HG02642 (cell line): ENCODE results near the gene PREP.
"Not testable (repeated sequence)": the region's sequence is repeated elsewhere in the genome, so short reads cannot be mapped to it uniquely, and the experiment has no call there.

Experiments used
- ATAC-seq: cut with Tn5 transposase; IDR thresholded peaks from one replicate; pipeline ENCODE4 v1.9.1; 2021; ENCODE audit warnings: mild to moderate bottlenecking; ENCODE audit not compliant: unreplicated experiment, poor library complexity

PREP gene

GRCh38 chr6:105276374-105276773 lies 126.5 kb downstream of the PREP start:
- no peak for ATAC-seq

GRCh38 chr6:105275542-105275941 lies 127.3 kb downstream of the PREP start:
- no peak for ATAC-seq

DNA sequence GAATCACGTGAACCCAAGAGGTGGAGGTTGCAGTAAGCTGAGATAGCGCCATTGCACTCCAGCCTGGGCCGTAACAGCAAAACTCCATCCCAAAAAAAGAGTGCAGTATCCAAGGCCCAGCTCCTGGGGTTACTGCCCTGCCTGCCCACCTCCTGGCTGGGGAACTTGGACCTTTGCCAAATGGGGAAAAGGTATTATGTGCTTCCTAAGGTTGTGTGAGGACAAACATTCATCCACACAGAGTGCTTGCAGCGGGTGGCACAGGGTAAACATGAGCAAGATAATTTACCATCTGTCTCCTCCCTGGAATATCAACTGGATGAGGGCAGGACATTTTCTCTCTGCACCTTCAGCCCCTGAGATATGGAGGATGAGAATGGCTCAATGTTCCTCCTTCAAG lies 128.2 kb downstream of the PREP start:
- ATAC-seq: no peak

DNA sequence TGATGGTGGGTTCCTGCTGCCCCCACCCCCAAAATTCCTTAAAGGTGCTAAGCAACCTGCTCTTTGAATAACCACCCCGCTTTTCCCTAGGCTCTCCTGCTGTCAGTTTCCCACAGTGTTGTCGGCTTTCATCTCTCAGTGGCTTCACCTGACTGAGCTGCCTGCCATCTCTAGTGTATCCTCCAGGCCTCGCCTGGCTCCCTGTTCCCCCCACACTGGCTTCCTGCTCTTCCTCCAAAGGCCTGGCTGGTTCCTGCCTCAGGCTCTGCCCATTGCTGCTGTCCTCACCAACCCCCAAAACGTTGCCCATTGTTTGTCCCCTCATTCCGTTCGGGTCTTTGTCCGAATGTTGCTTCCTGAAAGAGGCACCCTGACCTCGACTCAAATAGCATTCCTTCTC lies 129.3 kb downstream of the PREP start:
- ATAC-seq: no peak

DNA sequence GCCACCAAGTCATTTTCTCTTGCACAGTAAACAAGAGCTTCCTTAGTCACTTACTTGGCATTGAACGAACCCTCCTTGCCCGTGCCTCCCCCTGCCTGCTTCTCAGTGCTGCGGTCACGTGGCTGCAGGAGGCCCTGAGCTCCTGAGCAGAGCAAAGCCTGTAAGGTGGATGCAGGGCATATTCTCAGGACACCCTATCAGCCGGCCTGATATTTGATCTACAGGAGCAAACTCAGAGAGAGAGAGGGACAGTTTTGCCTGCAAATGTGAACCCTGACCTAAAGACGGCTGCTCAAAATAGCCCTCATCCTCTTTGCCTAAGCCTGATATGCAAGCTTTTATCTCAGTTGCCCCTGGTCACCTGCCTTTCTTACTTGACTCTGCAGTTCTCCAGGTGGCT lies 130.1 kb downstream of the PREP start:
- ATAC-seq: no peak

DNA sequence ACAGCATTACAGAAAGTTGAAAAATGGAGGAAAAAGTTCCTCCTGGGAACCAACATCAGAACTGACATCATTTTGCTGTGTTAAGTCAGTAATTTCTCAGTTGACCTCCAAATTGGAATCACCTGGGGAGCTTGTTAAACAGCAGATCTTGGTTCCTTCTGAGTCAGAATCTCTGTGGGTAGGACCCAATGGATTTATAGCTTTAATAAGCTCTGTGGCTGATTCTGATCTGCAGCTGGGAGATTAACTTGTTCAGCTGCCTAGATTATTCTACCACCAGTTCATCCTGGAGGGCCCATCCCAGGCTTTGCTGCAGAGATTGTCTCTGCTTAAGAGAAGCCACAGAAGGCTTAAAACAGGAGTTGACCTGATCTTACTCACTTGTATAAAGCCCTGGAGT lies 132.4 kb downstream of the PREP start:
- ATAC-seq: no peak

- no peak for ATAC-seq
Observed at GRCh38 chr6:105269390-105269789, 133.5 kb downstream of the PREP start.

DNA sequence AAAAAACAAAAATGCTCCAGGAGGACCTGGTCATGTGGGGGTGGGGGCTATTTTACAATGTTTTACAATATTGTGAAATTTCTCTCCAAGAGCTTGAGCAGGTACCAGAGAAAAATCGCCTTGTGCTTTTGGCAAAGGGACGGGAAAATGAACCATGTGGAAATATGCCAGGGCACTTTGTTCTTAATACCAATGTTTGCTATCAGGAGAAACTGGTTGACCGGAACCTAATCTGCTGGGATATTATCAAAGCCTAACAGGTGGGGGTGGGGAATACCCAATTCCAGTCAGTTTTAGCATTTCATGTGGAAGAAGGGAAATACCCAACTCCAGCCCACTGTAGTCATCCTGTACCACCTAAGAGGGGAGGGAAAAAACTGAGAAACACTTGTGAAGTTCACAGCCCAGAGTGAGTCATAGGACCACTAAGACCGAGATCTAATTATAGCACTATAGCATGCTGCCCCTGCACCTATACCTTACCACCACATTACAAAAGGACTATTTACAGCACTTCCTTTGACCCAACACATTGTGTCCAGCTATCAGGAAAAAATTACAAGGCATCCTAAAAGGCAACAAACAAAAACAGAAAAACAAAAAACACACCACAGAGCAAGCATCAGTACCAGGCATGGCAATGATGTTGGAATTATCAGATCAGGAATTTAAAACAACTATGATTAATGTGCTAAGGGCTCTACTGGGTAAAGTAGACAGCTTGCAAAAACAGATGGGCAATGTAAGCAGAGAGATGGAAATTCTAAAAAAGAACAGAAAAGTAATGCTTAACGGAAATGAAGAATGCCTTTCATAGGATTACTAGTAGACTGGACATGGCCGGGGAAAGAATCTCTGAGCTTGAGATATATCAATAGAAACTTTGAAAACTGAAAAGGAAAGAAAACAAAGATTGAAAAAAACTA lies 138.9 kb downstream of the PREP start:
- ATAC-seq: peak; percentile 53

- no peak for ATAC-seq
Observed at GRCh38 chr6:105259913-105260889, 142.7 kb downstream of the PREP start.

DNA sequence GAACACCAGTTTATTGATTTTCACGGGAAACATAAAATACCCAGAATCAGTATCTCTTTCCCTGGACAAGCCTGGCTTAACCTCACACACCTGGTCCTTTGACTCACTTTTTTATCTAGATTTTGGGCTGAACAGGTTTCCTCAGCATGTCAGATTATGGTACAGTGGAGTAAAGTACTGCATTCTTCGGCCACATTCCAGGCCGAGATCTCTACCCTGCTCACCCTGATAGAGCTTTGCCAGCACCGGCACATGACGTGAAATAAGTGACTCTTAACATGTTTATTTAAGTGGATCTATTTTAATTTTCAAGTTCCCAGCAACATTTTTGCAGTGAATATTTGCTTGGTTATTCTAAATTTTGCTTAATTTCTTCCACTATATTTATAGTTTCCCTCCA lies 144.1 kb downstream of the PREP start:
- no peak for ATAC-seq

DNA sequence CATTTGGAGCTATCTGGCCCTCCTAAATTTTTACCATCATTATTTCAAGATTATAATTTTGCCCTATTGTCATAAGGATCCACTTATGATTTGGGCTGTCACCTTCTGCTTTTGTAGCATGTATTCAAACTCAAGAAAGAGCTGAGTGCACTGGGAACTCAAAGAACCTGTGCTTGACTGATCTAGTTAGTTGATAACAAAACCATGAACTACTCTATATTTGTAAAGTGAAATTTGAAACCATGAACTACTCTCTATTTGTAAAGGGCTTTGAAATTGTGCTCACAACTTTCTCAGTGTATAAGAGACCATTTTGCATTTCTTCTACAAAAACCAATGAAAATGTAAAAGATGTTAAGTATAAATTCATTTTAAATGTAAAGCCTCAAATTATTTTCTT lies 145.5 kb downstream of the PREP start:
- ATAC-seq: no peak

- ATAC-seq: no peak
Observed at GRCh38 chr6:105256619-105257018, 146.3 kb downstream of the PREP start.

DNA sequence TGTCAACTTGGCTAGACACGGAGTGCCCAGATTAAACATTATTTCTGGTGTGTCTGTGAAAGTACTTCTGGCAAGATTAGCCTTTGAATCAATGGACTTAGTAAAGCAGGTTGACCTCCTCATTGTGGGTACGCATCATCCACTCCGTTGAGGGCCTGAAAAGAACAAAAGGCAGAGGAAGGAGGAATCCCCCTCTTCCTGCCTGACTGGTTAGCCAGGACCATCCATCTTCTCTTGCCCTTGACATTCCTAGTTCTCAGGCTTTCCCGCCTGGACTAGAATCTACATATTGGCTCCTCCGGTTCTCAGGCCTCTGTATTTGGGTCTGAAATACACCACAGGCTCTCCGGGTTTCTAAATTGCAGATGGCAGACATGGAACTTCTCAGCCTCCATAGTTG lies 149.1 kb downstream of the PREP start:
- ATAC-seq: no peak

- ATAC-seq: no peak
Observed at GRCh38 chr6:105251689-105252088, 151.2 kb downstream of the PREP start.

- no peak for ATAC-seq
Observed at GRCh38 chr6:105250533-105250932, 152.3 kb downstream of the PREP start.

GRCh38 chr6:105243487-105243886 lies 159.4 kb downstream of the PREP start:
- no peak for ATAC-seq

DNA sequence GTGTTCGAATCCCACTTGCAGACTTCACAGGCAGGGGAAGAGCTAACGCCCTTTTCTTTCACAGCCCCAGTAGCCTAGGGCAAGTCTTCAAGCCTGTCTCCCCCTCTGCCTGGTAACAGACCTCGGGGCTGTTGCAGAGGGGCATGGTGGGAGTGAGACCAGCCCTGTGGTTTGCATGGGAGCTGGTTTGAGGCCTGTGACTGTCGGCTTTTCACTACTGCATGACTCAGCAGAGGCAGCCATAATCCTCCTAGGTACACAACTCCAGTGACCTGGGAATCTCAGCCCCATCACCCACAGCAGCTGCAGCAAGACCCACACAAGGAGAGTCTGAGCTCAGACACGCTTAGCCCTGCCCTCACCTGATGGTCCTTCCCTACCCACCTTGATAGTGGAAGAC lies 167.7 kb downstream of the PREP start:
- ATAC-seq: no peak

- not testable (repeated sequence) for ATAC-seq
Observed at GRCh38 chr6:105231771-105232170, 171.1 kb downstream of the PREP start.
